ENCODE results near the gene DIPK1C. TPM values are rescaled to one million over a fixed set of nuclear protein-coding genes. Genes with fewer than 3 reads are reported as not detected.

Gene DIPK1C
- total and polyA plus RNA-seq, 9 of the 15 experiments (the other 6 are each of a cell fraction or from before 2014, with no cell fraction given), result 0.04 to 0.32 (median 0.15) TPM; not detected in 2

GRCh38 chr18:74495581-74496507 is 38.7 kb upstream of the DIPK1C start, which contains the start of gene CNDP2 (continued):
- TF ChIP-seq NKRF (IDR thresholded peaks at IDR 0.05; ENCODE audit: borderline replicate concordance), result peak; percentile 83; the same call in 1 of the 2 replicates
- TF ChIP-seq CEBPB (tag; IDR thresholded peaks at IDR 0.05), result no peak
- no peak for TF ChIP-seq ZSCAN32 (CRISPR knock-in tag; IDR thresholded peaks at IDR 0.05)
- TF ChIP-seq MAZ (CRISPR knock-in tag; conservative IDR thresholded peaks at IDR 0.05 in 1 of 2, IDR thresholded peaks at IDR 0.05 in 1 of 2), result peak; percentile 49 to 58; a peak in 2 of 4 replicates
- TF ChIP-seq ASH1L (IDR thresholded peaks at IDR 0.05; ENCODE audit: borderline replicate concordance, low read depth, partially characterized antibody), result no peak
- no peak for TF ChIP-seq ZFP36 (IDR thresholded peaks at IDR 0.05; ENCODE audit: low read depth, low read length, partially characterized antibody)
- no peak for TF ChIP-seq SRSF7 (optimal IDR thresholded peaks at IDR 0.05; ENCODE audit: low read depth, low read length)
- no peak for TF ChIP-seq NR2C1 (IDR thresholded peaks at IDR 0.05)
- TF ChIP-seq NR2C1 (tag; IDR thresholded peaks at IDR 0.05), result peak; percentile 17; the same call in 1 of the 2 replicates
- TF ChIP-seq ARID2 (IDR thresholded peaks at IDR 0.05), result no peak
- no peak for TF ChIP-seq SMAD4 (CRISPR knock-in tag; conservative IDR thresholded peaks at IDR 0.05)
- peak; percentile 62; the same call in 1 of the 2 replicates for TF ChIP-seq FOXP1 (CRISPR knock-in tag; IDR thresholded peaks at IDR 0.05)
- TF ChIP-seq NCOA2 (IDR thresholded peaks at IDR 0.05; ENCODE audit: partially characterized antibody in 2 of 2), result no peak
- TF ChIP-seq ZNF134 (CRISPR knock-in tag; conservative IDR thresholded peaks at IDR 0.05), result no peak
- TF ChIP-seq ZNF444 (CRISPR knock-in tag; IDR thresholded peaks at IDR 0.05), result no peak
- TF ChIP-seq, protein P1, sequence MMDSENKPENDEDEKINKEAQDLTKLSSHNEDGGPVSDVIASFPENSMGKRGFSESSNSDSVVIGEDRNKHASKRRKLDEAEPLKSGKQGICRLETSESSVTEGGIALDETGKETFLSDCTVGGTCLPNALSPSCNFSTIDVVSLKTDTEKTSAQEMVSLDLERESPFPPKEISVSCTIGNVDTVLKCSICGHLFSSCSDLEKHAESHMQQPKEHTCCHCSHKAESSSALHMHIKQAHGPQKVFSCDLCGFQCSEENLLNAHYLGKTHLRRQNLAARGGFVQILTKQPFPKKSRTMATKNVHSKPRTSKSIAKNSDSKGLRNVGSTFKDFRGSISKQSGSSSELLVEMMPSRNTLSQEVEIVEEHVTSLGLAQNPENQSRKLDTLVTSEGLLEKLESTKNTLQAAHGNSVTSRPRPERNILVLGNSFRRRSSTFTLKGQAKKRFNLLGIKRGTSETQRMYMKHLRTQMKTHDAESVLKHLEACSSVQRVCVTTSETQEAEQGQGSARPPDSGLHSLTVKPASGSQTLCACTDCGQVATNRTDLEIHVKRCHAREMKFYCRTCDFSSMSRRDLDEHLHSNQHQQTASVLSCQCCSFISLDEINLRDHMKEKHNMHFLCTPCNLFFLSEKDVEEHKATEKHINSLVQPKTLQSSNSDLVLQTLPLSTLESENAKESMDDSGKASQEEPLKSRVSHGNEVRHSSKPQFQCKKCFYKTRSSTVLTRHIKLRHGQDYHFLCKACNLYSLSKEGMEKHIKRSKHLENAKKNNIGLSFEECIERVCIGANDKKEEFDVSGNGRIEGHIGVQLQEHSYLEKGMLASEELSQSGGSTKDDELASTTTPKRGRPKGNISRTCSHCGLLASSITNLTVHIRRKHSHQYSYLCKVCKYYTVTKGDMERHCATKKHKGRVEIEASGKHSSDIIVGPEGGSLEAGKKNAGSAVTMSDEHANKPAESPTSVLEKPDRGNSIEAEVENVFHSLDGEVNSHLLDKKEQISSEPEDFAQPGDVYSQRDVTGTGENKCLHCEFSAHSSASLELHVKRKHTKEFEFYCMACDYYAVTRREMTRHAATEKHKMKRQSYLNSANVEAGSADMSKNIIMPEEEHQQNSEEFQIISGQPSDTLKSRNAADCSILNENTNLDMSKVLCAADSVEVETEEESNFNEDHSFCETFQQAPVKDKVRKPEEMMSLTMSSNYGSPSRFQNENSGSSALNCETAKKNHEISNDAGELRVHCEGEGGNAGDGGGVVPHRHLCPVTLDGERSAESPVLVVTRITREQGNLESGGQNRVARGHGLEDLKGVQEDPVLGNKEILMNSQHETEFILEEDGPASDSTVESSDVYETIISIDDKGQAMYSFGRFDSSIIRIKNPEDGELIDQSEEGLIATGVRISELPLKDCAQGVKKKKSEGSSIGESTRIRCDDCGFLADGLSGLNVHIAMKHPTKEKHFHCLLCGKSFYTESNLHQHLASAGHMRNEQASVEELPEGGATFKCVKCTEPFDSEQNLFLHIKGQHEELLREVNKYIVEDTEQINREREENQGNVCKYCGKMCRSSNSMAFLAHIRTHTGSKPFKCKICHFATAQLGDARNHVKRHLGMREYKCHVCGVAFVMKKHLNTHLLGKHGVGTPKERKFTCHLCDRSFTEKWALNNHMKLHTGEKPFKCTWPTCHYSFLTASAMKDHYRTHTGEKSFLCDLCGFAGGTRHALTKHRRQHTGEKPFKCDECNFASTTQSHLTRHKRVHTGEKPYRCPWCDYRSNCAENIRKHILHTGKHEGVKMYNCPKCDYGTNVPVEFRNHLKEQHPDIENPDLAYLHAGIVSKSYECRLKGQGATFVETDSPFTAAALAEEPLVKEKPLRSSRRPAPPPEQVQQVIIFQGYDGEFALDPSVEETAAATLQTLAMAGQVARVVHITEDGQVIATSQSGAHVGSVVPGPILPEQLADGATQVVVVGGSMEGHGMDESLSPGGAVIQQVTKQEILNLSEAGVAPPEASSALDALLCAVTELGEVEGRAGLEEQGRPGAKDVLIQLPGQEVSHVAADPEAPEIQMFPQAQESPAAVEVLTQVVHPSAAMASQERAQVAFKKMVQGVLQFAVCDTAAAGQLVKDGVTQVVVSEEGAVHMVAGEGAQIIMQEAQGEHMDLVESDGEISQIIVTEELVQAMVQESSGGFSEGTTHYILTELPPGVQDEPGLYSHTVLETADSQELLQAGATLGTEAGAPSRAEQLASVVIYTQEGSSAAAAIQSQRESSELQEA (IDR thresholded peaks at IDR 0.05; ENCODE audit: low read depth), result no peak
- no peak for TF ChIP-seq TCF3 (CRISPR knock-in tag; IDR thresholded peaks at IDR 0.05)
- TF ChIP-seq GTF2F1 (IDR thresholded peaks at IDR 0.05; ENCODE audit: low read depth, low read length), result no peak
- TF ChIP-seq FOXJ2 (tag; IDR thresholded peaks at IDR 0.05), result no peak
